ENCODE data around the gene POLR2J. TPM values are rescaled to one million over a fixed set of nuclear protein-coding genes. Genes with fewer than 3 reads are reported as not detected.

The POLR2J gene
- total and polyA plus RNA-seq, 2 experiments from 2014 or later: 16.3 to 77.4 TPM

GRCh38 chr7:102453319-102453718 is 25.4 kb downstream of the POLR2J start:
- Histone ChIP-seq H3K9me3 (ENCODE audit: low read depth) (no peaks in the 10 kb centered on the region), H3K9me2 (replicated peaks; ENCODE audit: insufficient read depth) (no peaks in the 10 kb centered on the region), H2AFZ (no peak overlapping the region), H3K36me3 (replicated peaks; ENCODE audit: insufficient read depth, low read depth) (no peaks in the 10 kb centered on the region), H3K4me3 (no peak overlapping the region), H3K79me2 (no peaks in the 10 kb centered on the region), H3K4me2 (no peak overlapping the region), H3K4me1 (ENCODE audit: insufficient read depth) (no peaks in the 10 kb centered on the region), H3K27ac (no peak overlapping the region), H3K27me3 (no peaks in the 10 kb centered on the region), H4K20me1 (ENCODE audit: insufficient read depth, poor library complexity, severe bottlenecking) (no peaks in the 10 kb centered on the region)
- no peak for TF ChIP-seq CTCF (IDR thresholded peaks at IDR 0.05; ENCODE audit: poor library complexity)
- TF ChIP-seq EZH2phosphoT487 (IDR thresholded peaks at IDR 0.05; ENCODE audit: low read depth, severe bottlenecking, unreplicated experiment): no peak
- no peak for TF ChIP-seq EZH2 (IDR thresholded peaks at IDR 0.05; ENCODE audit: borderline replicate concordance)
- no peak for DNase-seq (ENCODE audit: low spot score)
- 93% methylated on average over 7 of the region's 7 CpGs for WGBS (ENCODE audit: low lambda C conversion rate, missing lambda C conversion rate)

- H3K36me3 ChIP-seq (replicated peaks; ENCODE audit: insufficient read depth, low read depth): no peaks in the 10 kb centered on the region
- TF ChIP-seq EZH2 (IDR thresholded peaks at IDR 0.05; ENCODE audit: borderline replicate concordance): no peak
- no peak for TF ChIP-seq EZH2phosphoT487 (IDR thresholded peaks at IDR 0.05; ENCODE audit: low read depth, severe bottlenecking, unreplicated experiment)
- TF ChIP-seq CTCF (IDR thresholded peaks at IDR 0.05; ENCODE audit: poor library complexity): no peak
- H3K79me2 ChIP-seq: no peaks in the 10 kb centered on the region
- no peak overlapping the region for H2AFZ ChIP-seq
- H3K9me3 ChIP-seq (ENCODE audit: low read depth): no peaks in the 10 kb centered on the region
- no peak for DNase-seq (ENCODE audit: low spot score)
- H3K4me1 ChIP-seq (ENCODE audit: insufficient read depth): no peaks in the 10 kb centered on the region
- no peaks in the 10 kb centered on the region for H3K27me3 ChIP-seq
- no peak overlapping the region for H3K4me2 ChIP-seq
- no peak overlapping the region for H3K27ac ChIP-seq
- WGBS (ENCODE audit: low lambda C conversion rate, missing lambda C conversion rate): 91% methylated on average over 6 of the region's 6 CpGs
- no peak overlapping the region for H3K4me3 ChIP-seq
- H4K20me1 ChIP-seq (ENCODE audit: insufficient read depth, poor library complexity, severe bottlenecking): no peaks in the 10 kb centered on the region
- H3K9me2 ChIP-seq (replicated peaks; ENCODE audit: insufficient read depth): no peaks in the 10 kb centered on the region
These were observed 26.3 kb downstream of the POLR2J start for GRCh38 chr7:102452451-102452850.

GRCh38 chr7:102451371-102452054 is 27.2 kb downstream of the POLR2J start:
- Histone ChIP-seq H3K9me3 (ENCODE audit: low read depth) (no peaks in the 10 kb centered on the region), H3K36me3 (replicated peaks; ENCODE audit: insufficient read depth, low read depth) (no peaks in the 10 kb centered on the region), H4K20me1 (ENCODE audit: insufficient read depth, poor library complexity, severe bottlenecking) (no peaks in the 10 kb centered on the region), H3K9me2 (replicated peaks; ENCODE audit: insufficient read depth) (no peaks in the 10 kb centered on the region), H3K79me2 (no peaks in the 10 kb centered on the region), H3K4me2 (peak overlapping the region; percentile 12), H3K4me1 (ENCODE audit: insufficient read depth) (no peaks in the 10 kb centered on the region), H3K27me3 (no peaks in the 10 kb centered on the region), H3K27ac (no peak overlapping the region), H2AFZ (no peak overlapping the region), H3K4me3 (no peak overlapping the region)
- no peak for TF ChIP-seq EZH2 (IDR thresholded peaks at IDR 0.05; ENCODE audit: borderline replicate concordance)
- no peak for TF ChIP-seq CTCF (IDR thresholded peaks at IDR 0.05; ENCODE audit: poor library complexity)
- no peak for TF ChIP-seq EZH2phosphoT487 (IDR thresholded peaks at IDR 0.05; ENCODE audit: low read depth, severe bottlenecking, unreplicated experiment)
- 57% methylated on average over 23 of the region's 23 CpGs for WGBS (ENCODE audit: low lambda C conversion rate, missing lambda C conversion rate)
- DNase-seq (ENCODE audit: low spot score): peak; percentile 38

Data from hepatocyte (in vitro differentiated cells).